ENCODE results near the gene ZBTB37. TPM values are rescaled to one million over a fixed set of nuclear protein-coding genes. Genes with fewer than 3 reads are reported as not detected.

ZBTB37 gene
- total and polyA plus RNA-seq, 2 of the 4 experiments (the other 2 are of a cell fraction) = 1.0 to 13.1 TPM

- dilution Hi-C loops (cut with HindIII; ENCODE audit: low sequenced_read_pairs, unreplicated experiment) = no loop called here
- no peaks in the 10 kb centered on the region for H3K9me1 ChIP-seq (ENCODE audit: insufficient read depth, low read length)
These were observed 32.8 kb downstream of the ZBTB37 start for GRCh38 chr1:173900992-173901391.

More at GRCh38 chr1:173900992-173901391, 32.8 kb downstream of the ZBTB37 start:
- Histone ChIP-seq H3K56ac (ENCODE audit: extremely low read depth, insufficient read depth, low read length) (no peak overlapping the region), H3K9ac (ENCODE audit: low read depth, low read length) (no peak overlapping the region), H2AK5ac (ENCODE audit: low read depth, low read length) (no peak overlapping the region), H4K5ac (ENCODE audit: low read depth, low read length) (no peak overlapping the region), H3K18ac (ENCODE audit: low read depth, low read length) (no peak overlapping the region), H4K8ac (ENCODE audit: low read depth in 2 of 2, low read length in 2 of 2) (no peak overlapping the region), H2BK20ac (ENCODE audit: low read depth, low read length) (no peak overlapping the region), H3K4me3 (ENCODE audit: insufficient read depth, low read depth, low read length) (no peak overlapping the region), H3K14ac (replicated peaks; ENCODE audit: low read depth, low read length) (no peak overlapping the region), H4K91ac (ENCODE audit: insufficient read depth, low read depth, low read length) (no peak overlapping the region), H2BK120ac (ENCODE audit: low read depth, low read length) (no peak overlapping the region), H3K9me3 (ENCODE audit: control insufficient read depth, insufficient read depth, low read length) (no peaks in the 10 kb centered on the region), H3K36me3 (ENCODE audit: control insufficient read depth, insufficient read depth, low read length) (no peaks in the 10 kb centered on the region), H2AFZ (replicated peaks; ENCODE audit: low read length, poor library complexity) (no peak overlapping the region), H2BK5ac (ENCODE audit: low read depth, low read length, poor library complexity, severe bottlenecking) (no peak overlapping the region), H3K4me2 (ENCODE audit: low read depth, low read length) (no peak overlapping the region), H3K23ac (ENCODE audit: low read depth, low read length) (no peak overlapping the region), H3K4ac (ENCODE audit: low read depth, low read length) (no peak overlapping the region), H3K4me1 (ENCODE audit: control insufficient read depth, insufficient read depth, low read length) (no peaks in the 10 kb centered on the region), H3K27me3 (ENCODE audit: control insufficient read depth, insufficient read depth, low read length) (no peaks in the 10 kb centered on the region), H3K27ac (ENCODE audit: insufficient read depth, low read length) (no peak overlapping the region), H3K79me1 (ENCODE audit: low read depth in 1 of 2, low read length in 2 of 2) (no peaks in the 10 kb centered on the region), H2BK15ac (ENCODE audit: low read depth, low read length) (no peak overlapping the region), H4K20me1 (ENCODE audit: insufficient read depth, low read length) (no peaks in the 10 kb centered on the region), H2AK9ac (replicated peaks; ENCODE audit: low read depth, low read length, poor library complexity) (no peak overlapping the region)
- DNase-seq = no peak
- in situ Hi-C loops (cut with MboI; ENCODE audit: low sequenced_read_pairs) (no loop called here), intact Hi-C loops (cut with micrococcal nuclease) (no loop called here)
- ChIA-PET CTCF (no interaction called here), POLR2A (ENCODE audit: unreplicated experiment) (interaction anchor here (0.6 kb wide), 1 partner anchor 318 kb away, joined by 6 read pairs; no protein-coding TSS in a partner anchor)
- BruUV-seq (replicated peaks) = no TSS peak
- WGBS, 2 experiments (ENCODE audit: extremely low coverage in 2 of 2, insufficient read length in 1 of 2) = 100% methylated on average over 1 of the region's 3 CpGs; no CpG with 5 or more reads in 1 of the 2 experiments
- TF ChIP-seq CHD1 (IDR thresholded peaks at IDR 0.05; ENCODE audit: low read depth, low read length) (no peak), RCOR1 (IDR thresholded peaks at IDR 0.05; ENCODE audit: insufficient replicate concordance, low read length) (no peak), RFX5 (IDR thresholded peaks at IDR 0.05; ENCODE audit: low read depth, low read length) (no peak), CEBPB (IDR thresholded peaks at IDR 0.05; ENCODE audit: low read depth, low read length) (no peak), USF2 (IDR thresholded peaks at IDR 0.05; ENCODE audit: low read depth, low read length) (no peak), MAZ (IDR thresholded peaks at IDR 0.05; ENCODE audit: borderline replicate concordance, low read depth, low read length) (no peak), FOS (IDR thresholded peaks at IDR 0.05; ENCODE audit: low read depth, low read length) (no peak), SMC3 (IDR thresholded peaks at IDR 0.05; ENCODE audit: low read depth, low read length) (no peak), BHLHE40 (IDR thresholded peaks at IDR 0.05; ENCODE audit: low read depth, low read length) (no peak), MXI1 (IDR thresholded peaks at IDR 0.05; ENCODE audit: borderline replicate concordance, low read depth, low read length) (no peak), RAD21 (IDR thresholded peaks at IDR 0.05; ENCODE audit: low read length) (no peak), NFE2L2 (IDR thresholded peaks at IDR 0.05; ENCODE audit: low read depth, low read length) (no peak)
- TF ChIP-seq, protein P1, sequence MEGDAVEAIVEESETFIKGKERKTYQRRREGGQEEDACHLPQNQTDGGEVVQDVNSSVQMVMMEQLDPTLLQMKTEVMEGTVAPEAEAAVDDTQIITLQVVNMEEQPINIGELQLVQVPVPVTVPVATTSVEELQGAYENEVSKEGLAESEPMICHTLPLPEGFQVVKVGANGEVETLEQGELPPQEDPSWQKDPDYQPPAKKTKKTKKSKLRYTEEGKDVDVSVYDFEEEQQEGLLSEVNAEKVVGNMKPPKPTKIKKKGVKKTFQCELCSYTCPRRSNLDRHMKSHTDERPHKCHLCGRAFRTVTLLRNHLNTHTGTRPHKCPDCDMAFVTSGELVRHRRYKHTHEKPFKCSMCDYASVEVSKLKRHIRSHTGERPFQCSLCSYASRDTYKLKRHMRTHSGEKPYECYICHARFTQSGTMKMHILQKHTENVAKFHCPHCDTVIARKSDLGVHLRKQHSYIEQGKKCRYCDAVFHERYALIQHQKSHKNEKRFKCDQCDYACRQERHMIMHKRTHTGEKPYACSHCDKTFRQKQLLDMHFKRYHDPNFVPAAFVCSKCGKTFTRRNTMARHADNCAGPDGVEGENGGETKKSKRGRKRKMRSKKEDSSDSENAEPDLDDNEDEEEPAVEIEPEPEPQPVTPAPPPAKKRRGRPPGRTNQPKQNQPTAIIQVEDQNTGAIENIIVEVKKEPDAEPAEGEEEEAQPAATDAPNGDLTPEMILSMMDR (conservative IDR thresholded peaks at IDR 0.05; ENCODE audit: low read depth, low read length) = no peak
- ATAC-seq (ENCODE audit: low read depth) = no peak

Measured in IMR-90 (cell line).